Measurements from ENCODE around the gene HACD3.
A peak's percentile ranks its signal among the peaks of the same experiment; 100 is the strongest.
"Not testable (repeated sequence)": the region's sequence is repeated elsewhere in the genome, so short reads cannot be mapped to it uniquely, and the experiment has no call there.

HACD3 gene

DNA sequence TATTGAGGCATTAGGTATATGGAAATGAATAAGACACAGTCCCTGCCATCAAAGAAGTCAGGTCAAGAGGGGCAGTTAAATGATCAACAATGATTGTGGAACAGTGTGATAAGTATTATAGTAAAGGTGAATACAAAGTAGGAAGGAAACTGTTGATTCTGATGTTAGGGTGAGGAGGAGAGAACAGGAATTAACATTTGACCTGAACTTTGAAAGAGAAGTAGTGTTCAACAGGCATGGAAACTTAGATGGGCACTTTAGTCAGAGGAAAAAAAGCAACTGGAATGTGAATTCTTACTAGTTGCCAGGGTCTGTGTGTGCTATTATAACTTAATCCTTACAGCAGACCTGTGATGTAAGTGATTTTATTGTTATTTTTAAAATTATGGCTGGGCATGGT, 17.6 kb downstream of the HACD3 start:
- DNase-seq: no peak

DNA sequence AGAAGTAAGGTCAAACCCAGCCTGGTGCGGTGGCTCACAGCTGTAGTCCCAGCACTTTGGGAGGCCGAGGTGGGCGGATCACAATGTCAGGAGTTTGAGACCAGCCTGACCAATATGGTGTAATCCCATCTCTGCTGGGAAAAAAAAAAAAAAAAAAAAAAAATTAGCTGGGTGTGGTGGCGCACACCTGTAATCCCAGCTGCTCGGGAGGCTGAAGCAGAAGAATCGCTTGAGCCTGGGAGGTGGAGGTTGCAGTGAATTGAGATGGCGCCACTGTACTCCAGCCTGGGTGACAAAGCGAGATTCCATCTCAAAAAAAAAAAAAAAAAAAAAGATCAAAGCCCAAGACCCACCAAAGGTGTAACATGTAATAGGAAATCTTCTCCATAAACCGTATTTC, 19.0 kb downstream of the HACD3 start:
- DNase-seq: not testable (repeated sequence)

DNA sequence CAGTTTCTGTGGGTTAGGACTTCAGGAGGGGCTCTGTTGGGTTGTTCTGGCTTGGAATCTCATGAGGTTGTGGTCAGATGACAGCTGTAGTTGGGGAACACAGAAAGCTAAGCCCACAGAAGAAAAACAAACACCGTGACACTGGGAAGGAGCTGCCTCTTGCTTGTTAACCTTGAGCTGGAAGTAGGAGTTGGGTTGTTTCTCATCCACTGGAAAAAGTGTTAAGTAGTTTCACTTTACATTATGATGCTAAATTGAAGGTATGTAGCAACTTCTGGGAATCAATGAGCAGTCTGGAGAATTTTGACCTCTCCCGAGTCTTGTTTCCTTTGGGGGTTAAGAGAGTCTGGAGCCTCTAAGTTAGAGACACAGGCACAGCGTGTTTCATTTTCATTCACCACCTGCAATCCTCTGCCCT, 20.4 kb downstream of the HACD3 start:
- DNase-seq: no peak

DNA sequence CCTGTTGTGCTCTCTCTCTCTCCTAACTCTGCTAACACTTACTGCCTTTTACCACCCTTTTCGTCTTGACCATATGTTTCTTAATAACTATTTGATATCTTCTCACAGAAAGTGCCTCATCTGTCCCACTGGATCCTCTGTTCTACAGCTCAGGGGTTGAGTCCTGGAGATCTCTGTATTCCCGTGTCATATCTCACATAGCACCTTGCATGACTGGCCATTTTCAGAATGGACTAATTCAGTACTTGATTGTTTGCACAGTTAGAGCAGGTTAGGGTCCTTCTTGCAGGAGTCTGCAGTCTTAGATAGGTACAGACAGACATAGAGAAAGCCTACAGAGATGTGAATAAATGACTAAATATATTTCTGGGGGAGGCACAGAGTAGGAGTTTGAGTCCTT, 20.9 kb downstream of the HACD3 start:
- no peak for DNase-seq

DNA sequence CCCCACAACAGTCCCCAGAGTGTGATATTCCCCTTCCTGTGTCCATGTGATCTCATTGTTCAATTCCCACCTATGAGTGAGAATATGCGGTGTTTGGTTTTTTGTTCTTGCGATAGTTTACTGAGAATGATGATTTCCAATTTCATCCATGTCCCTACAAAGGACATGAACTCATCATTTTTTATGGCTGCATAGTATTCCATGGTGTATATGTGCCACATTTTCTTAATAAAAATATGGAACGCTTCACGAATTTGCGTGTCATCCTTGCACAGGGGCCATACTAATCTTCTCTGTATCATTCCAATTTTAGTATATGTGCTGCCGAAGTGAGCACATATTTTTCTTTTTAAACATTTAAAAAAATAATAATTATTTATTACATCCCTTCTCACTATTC, 22.6 kb downstream of the HACD3 start:
- not testable (repeated sequence) for DNase-seq

DNA sequence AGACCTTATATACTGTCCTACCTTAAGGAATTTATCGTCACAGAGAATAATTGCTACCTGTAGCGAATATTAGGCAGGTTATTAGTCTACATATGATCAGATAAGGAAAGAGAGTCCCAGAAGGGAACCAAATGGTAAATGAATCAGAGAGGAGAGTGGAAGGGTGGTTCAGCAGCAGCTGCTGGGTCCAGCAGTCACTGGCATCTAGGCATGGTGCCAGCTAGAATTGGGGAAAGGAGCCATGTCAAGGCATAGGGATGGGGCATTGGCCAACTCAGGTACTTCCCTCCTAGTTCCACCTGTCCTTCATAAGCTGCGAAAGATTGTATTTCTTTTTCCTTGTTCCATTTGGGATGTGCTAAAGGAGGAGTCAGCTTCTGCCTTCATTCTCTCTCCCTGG, 23.4 kb downstream of the HACD3 start:
- no peak for DNase-seq

DNA sequence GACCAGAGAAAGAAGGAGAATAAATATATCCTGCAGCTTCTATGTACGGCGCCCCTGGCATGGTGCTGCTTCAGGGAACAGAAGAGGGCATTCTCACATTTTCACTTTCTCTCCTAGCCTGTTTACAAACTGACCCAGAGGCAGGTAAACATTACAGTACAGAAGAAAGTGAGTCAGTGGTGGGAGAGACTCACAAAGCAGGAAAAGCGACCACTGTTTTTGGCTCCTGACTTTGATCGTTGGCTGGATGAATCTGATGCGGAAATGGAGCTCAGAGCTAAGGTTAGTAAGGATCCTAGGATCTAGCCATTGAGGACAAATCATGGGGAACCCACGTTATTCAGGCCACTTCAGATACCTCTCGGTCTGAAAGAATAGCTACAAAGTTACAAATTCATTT, 26.4 kb downstream of the HACD3 start:
- no peak for DNase-seq

DNA sequence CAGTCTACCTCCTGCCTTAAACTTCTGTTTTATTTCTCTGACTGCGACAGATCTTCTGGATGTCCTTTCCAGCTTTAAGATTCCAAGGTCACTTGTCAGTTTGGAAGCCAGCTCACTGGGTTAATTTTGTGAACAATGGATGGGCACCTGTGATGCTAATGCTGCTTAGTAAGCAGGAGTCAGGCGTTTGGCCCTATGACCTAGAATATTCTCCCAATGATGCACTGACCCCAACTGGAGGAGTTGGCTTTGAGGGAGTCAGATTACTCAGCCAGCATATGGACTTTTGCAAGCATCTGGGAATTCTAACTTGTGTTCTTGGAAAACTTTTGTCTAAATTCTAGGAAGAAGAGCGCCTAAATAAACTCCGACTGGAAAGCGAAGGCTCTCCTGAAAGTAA, 28.1 kb downstream of the HACD3 start:
- DNase-seq: no peak

DNA sequence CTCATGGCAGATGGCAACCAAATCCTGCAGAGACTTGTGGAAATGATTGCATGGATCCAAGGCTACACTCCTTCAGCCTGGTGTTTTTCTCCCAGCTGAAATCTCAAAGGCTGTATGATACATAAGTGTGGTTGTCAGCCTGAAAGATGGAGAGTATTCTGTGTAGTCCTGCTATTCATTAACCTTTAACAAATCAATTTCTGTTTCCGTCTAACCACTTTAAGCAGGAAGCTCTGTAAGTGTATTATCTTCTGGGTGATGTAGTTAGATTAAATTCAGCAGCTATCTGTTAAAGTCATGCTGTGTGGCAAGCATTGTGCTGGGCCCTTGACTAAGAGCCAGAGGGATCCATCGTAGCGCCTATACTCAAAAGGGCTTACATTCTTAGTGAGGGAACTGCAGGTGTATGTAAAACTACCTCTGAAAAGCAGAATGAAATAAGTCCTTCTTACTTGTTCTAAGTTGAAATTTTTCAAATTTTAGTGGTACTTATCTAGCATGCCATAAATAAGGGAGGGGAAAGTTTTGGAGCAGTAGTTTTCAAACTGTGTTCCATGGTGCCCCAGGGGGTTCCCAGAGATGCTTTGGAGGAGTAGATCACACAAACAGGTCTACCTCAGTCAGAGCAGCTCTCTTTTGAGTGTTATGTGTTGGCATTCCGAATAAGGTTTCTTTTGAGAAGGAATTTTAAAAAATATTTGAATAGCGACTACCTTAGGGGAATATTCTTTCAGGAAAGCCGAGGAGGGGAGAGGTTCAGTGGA, 28.9 kb downstream of the HACD3 start:
- DNase-seq: no peak

DNA sequence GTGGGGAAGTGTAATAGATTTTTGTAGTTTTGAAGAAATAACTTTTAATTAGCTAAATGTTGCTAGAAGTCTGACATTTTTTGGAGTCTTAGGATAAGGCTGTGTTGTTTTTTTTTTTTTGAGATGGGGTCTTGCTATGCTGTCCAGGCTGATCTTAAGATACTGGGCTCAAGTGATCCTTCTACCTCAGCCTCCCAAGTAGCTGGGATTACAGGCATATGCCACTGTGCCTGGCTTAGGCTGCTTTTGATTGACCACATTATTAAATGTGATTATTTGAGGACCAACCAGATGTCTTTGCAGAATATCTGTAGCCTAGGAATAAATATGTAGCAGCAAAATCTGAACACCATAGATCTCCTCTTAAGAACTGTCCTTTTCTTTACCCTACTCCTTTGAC, 29.7 kb downstream of the HACD3 start:
- no peak for DNase-seq

DNA sequence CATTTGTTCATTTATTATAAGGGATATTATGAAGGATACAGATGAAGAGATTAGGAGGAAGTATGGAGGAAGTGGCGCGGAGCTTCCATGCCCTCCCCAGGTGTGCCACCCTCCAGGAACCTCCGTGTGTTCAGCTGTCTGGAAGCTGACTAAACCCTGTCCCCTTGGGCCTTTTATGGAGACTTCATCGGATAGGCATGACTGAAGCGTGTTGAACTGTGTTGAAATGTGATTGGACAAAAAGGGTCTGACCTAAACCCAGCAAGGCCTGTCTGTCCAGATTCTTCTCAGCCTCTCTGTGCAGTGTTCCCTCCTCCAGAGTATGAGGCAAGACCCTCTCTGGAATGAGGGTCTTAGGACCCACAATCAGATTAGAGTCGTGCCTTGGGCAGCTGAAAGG, 31.7 kb downstream of the HACD3 start:
- DNase-seq: no peak

DNA sequence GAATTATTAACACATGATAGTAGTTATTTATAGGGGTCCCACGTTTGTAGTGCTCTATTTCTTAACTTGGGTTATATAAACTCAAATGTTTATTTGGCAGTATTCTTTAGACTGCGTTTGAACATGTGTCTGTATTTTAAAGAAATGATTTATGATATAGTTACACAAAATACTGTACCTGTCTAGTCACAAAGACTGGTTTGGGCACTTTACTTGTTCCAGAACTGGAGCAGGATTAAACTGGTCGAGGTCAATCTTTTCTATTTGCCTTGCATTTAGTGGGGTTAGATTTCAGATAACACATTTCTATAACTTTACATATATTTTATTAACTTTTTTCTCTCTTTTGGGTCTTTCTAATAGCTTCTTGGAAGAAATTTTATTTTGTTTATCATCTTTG, 39.5 kb downstream of the HACD3 start:
- no peak for DNase-seq

DNA sequence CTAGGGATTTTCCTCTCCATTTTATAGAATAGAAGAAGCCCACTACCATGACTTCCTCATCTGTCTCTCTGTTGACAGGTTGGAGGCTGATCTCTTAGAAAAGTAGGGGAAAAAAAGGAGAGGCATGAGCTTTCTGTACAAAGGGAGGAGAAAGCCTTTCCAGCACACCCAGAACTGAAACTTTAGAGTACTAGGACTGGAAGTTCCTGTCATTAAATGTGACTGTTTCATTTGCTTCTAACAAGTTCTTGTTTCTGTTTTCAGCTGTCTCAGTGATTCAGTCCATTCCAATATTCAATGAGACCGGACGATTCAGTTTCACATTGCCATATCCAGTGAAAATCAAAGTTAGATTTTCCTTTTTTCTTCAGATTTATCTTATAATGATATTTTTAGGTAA, 41.7 kb downstream of the HACD3 start:
- peak in 1 of 56 donors; percentile 7 for DNase-seq

DNA sequence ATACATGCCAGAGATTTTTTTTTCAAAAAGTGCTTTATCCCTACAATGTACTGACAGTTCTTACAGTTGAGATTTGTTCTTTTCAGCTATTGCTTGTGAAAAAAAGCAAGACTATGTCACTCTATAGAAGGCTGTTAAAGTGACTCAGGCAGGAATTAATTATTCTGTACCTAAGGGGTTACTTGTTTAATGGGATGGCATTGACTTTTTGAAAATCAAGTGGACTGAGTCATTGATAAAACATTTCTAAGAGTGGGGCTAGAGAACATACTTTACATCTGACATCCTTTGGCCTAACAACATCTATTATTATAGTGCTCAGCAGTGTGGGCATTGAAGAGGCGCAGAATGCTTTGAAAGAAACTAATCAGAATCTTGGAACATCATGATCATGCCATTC, 46.4 kb downstream of the HACD3 start:
- DNase-seq: no peak

DNA sequence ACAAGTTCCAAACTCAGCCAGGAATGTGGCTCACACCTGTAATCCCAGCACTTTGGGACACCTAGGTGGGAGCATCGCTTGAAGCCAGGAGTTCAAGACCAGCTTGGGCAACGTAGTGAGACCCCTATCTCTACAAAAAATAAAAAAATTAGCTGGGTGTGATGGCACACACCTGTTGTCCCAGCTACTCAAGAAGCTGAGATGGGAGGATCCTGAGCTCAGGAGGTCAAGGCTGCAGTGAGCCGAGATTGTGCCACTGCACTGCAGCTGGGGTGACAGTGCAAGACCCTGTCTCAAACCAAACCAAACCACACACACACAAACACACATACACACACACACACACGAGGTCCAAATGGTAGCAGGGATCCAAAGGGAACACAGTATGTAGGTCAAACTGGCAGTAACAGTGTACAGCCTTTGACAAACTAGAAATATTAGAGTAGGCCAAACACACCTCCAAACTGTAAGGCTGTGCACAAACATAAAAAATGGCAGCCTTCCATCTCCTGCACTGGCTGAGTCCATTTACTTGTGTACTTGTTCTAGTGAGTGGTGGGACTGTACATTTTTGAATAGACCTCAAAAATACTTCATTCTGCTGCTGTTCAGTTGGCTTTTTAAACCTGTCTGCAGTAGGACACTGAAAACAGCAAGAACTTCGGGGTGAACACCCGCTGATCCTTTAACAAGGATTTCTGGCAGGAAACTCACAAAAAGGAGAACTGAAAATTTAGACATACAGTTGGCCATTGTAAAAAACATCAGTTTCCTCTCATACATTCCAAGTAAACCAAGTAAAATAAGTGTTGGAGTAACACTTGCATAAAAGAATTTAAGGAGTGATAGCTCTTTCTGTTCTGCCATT, 47.1 kb downstream of the HACD3 start:
- no peak for DNase-seq

DNA sequence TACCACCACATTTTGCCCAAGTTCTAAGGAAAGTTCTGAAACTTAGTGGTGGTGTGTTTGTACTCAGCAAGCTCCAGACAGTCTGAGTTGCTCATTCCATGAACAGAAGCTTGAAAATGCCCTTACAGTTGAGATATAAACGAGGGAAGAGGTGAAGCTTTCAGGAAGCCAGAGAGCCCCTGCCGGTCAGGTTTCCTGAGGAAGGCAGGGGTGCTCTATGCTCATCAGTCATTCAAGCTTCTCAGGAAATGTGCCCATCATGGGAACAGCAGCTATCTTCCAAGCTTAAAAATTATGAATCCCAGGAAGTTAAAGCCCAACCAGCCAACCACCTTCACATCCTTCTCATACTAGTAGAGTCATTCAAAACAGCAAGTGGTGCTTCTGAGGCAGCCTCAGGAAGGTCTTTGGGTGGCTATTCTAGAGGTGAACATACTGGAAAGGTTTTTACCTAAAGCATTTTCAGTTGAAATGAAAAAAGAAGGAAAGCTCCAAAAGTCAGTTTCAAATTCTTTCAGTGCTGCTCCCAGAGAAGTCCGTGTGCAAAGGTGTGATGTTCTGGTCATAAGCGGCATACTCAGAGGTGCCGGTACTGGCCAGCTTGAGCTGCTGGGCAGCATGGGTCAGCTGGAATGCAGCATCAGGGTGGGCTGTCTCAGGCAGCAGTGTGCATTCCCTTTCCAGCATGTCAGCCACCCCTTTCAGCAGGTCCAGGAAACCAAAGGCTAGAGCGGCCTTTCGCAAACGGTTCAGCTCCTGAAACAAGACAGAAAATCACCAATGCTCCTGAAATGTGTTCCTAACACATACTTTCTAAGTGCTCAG, 48.9 kb downstream of the HACD3 start:
- DNase-seq: no peak

DNA sequence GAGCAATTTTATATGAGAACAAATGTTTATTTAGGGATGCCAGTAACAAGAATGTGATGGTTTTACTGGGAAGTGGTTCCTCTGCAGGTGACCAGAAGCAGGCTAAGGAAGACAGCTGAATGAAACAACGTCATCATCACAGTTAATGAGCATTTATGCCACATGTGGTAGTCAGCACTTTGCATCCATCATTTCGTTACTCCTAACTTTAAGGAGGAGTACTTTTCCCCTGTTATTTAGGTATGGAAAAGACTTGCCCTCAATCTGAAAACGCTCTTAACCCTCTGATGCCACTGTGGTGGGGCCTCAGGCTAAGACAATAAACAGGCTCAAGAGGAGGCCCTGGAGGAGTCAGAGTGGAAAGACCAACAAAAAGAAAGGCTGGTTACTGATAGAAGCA, 49.5 kb downstream of the HACD3 start:
- DNase-seq: no peak

DNA sequence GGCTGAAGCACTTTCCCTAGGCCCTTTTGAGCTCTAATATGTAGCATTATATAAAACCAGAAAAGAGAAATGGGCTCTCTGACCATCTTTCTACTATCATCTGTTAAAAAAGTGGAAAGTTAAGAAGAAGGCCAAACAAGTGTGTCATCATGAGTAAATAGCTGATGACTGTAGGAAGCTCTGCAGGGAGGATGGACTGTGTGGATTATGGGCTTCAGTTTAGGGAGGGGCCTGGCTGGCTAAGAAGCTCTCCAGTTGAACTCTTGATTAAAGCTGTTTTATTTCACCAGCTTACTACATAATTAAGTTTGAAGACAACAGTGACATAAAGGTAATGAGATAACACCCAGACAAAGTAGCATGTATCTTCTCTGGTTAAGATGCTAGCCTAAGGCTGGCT, 50.0 kb downstream of the HACD3 start:
- DNase-seq: no peak

DNA sequence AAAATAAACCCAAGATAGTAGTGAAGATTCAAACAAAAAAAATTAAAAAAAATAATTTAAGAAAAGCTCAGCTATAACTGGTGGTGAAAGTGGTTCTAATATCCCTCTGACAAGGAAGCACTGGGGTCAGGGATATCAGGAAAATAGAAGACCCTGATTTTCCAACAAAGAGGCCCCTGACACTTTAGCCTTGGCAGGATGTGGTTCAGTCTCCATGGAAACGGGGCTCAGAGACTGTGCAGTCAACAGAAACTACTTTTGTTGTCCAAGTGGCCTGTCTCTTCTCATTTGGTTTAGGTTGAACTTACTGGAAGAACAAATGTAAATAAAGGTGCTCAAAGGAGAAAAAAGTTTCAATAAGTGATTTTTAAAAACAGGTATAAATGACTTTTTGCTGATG, 53.4 kb downstream of the HACD3 start:
- DNase-seq: no peak

DNA sequence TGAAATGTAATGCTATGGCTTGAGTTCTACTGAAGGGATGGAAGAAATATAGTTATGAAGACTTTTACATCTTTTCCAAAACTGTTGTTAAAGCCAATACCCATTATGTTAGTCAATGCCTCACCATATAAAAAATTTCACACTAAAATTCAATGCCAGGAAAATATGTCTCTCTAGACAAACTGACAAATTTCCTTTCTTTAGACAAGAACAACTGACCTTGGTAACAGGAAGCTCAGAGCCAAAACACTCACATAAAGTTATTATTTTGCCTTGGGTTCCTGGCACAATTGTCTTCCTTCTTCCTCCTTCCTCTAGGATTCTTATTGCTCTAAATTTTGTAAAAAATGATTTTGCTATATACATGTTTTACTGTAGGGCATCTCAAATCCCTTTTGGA, 54.0 kb downstream of the HACD3 start:
- no peak for DNase-seq

DNA sequence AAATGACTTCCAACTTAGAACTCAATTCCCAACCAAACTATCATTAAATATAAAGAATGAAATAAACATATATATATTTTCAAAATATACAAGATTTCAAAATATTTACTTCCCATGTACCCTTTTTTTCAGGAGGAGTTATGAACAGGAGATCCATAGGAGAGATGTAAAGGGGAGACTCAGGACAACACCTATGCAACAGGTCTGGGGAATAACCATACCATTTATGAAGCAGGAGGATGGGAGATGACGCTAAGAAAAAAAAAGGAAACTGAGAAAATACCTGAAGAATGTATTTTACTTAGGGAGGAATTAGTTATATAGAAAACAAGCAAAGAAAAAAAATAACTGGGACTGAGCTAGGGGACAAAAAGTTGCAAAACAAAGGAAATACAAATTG, 56.8 kb downstream of the HACD3 start:
- DNase-seq: no peak

DNA sequence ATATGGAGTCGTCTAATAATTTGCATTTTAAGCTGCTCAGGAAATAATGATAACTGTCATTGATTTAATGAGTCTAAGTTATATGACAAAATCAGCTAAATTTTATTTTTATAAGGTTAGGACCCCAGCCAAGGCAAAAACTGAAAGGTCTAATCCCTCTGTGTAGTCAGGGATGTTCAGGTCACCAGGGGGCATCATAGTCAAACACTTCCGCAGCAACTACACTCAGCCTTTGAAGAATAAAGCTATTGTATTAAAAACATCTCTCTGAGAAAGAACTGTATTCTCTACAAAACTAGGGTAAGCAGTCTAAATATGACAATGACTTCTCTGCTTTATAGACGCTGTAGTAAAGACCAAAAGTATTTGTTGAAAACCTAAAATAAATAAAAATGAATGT, 65.7 kb downstream of the HACD3 start:
- DNase-seq: peak in 35 of 56 donors; percentile 0 to 72 (median 24)

All from nucleus accumbens (tissue), 56 donors.